HG02623 (cell line): ENCODE measurements around the gene PLA2G12B.
"Not testable (repeated sequence)": the region's sequence is repeated elsewhere in the genome, so short reads cannot be mapped to it uniquely, and the experiment has no call there.

Source experiments
- ATAC-seq: cut with Tn5 transposase; IDR thresholded peaks from one replicate; pipeline ENCODE4 v1.9.1; 2021; ENCODE audit warnings: moderate library complexity; ENCODE audit not compliant: unreplicated experiment

Gene PLA2G12B

GRCh38 chr10:72954596-72955554 is at the start of gene PLA2G12B:
TSS of gene PLA2G12B (minus strand) at chr10:72954806. CDS start at chr10:72954685, 121 bp downstream.
- ATAC-seq = no peak

- no peak for ATAC-seq
Measured at GRCh38 chr10:73003822-73004221, 49.2 kb upstream of the PLA2G12B start.

GRCh38 chr10:73000973-73001372 is 46.4 kb upstream of the PLA2G12B start:
- no peak for ATAC-seq

- no peak for ATAC-seq
Measured at GRCh38 chr10:72997099-72997498, 42.5 kb upstream of the PLA2G12B start.

GRCh38 chr10:72995459-72995858 is 40.9 kb upstream of the PLA2G12B start:
- ATAC-seq = not testable (repeated sequence)

- ATAC-seq = not testable (repeated sequence)
Measured at GRCh38 chr10:72989771-72990170, 35.2 kb upstream of the PLA2G12B start.

GRCh38 chr10:72984618-72985017 is 30.0 kb upstream of the PLA2G12B start:
- ATAC-seq = not testable (repeated sequence)

GRCh38 chr10:72981882-72982529 is 27.4 kb upstream of the PLA2G12B start:
- no peak for ATAC-seq

GRCh38 chr10:72981028-72981881 is 26.6 kb upstream of the PLA2G12B start:
- ATAC-seq = no peak

GRCh38 chr10:72980348-72980747 is 25.7 kb upstream of the PLA2G12B start:
- ATAC-seq = no peak

GRCh38 chr10:72979709-72980108 is 25.1 kb upstream of the PLA2G12B start:
- no peak for ATAC-seq

GRCh38 chr10:72976886-72977285 is 22.3 kb upstream of the PLA2G12B start:
- no peak for ATAC-seq

- ATAC-seq = no peak
Measured at GRCh38 chr10:72956001-72956400, 1.4 kb upstream of the PLA2G12B start.

GRCh38 chr10:72954230-72954595 is 393 bp downstream of the PLA2G12B start:
- no peak for ATAC-seq

- ATAC-seq = no peak
Measured at GRCh38 chr10:72953687-72954086, 919 bp downstream of the PLA2G12B start.

- no peak for ATAC-seq
Measured at GRCh38 chr10:72952642-72953158, 1.9 kb downstream of the PLA2G12B start.

GRCh38 chr10:72952189-72952588 is 2.4 kb downstream of the PLA2G12B start:
- ATAC-seq = no peak

GRCh38 chr10:72951760-72952159 is 2.8 kb downstream of the PLA2G12B start:
- no peak for ATAC-seq

GRCh38 chr10:72948762-72949161 is 5.8 kb downstream of the PLA2G12B start:
- no peak for ATAC-seq

- ATAC-seq = no peak
Measured at GRCh38 chr10:72946963-72947362, 7.6 kb downstream of the PLA2G12B start.
